ENCODE results near the gene LMF1. TPM values are rescaled to one million over a fixed set of nuclear protein-coding genes. Genes with fewer than 3 reads are reported as not detected.

The LMF1 gene
- total and polyA plus RNA-seq, 12 donors = 5.1 to 15.4 (median 7.6) TPM

DNA sequence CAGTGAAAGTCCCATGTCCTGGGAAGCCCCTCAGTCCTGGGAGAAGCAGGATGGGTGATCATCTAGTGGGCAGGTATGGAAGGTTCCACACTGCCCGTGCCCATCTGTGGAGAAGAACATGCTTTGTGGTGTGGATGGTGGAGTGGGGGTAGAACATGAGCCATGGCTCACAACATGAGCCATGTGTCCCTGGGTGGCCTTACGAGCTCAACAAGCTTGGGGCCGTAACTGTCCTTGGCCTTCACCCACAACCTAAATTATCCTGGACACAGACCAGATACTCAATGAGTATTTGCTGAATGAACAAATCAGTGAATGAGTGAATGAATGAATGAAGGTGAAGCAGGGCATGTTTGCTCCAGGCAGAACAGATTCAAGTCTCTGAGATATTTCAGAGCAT lies 24.3 kb upstream of the LMF1 start:
- ATAC-seq (no peak), DNase-seq (no peak)
- Histone ChIP-seq H3K27me3 (peaks cover 0 to 41% (median 18%) of the 10 kb centered on the region in 7 donors), H3K4me1 (peaks cover 0 to 14% (median 7%) of the 10 kb centered on the region in 9 donors), H3K27ac (no peak overlapping the region), H3K4me3 (no peak overlapping the region), H3K9me3 (peaks cover 0 to 26% (median 19%) of the 10 kb centered on the region in 11 donors), H3K36me3 (no peaks in the 10 kb centered on the region)
- intact Hi-C loops (cut with DNase I) = no loop called here
- TF ChIP-seq, protein P1, sequence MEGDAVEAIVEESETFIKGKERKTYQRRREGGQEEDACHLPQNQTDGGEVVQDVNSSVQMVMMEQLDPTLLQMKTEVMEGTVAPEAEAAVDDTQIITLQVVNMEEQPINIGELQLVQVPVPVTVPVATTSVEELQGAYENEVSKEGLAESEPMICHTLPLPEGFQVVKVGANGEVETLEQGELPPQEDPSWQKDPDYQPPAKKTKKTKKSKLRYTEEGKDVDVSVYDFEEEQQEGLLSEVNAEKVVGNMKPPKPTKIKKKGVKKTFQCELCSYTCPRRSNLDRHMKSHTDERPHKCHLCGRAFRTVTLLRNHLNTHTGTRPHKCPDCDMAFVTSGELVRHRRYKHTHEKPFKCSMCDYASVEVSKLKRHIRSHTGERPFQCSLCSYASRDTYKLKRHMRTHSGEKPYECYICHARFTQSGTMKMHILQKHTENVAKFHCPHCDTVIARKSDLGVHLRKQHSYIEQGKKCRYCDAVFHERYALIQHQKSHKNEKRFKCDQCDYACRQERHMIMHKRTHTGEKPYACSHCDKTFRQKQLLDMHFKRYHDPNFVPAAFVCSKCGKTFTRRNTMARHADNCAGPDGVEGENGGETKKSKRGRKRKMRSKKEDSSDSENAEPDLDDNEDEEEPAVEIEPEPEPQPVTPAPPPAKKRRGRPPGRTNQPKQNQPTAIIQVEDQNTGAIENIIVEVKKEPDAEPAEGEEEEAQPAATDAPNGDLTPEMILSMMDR (IDR thresholded peaks at IDR 0.05) = no peak
- WGBS, 2 donors = 83 to 84% methylated on average over 3 of the region's 3 CpGs

DNA sequence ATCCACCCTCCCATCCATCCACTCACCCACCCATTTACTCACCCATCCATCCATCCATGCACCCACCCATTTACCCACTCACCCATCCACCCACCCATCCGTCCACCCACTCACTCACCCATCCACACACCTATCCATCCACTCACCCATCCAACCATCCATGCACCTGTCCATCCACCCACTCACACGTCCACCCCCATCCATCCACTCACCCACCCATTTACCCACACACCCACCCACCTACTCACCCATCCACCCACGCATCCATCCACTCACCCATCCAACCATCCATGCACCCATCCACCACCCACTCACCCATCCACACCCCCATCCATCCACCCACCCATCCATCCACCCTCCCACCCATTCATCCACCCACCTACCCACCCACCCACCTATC lies 22.9 kb upstream of the LMF1 start:
- 90% methylated on average over 3 of the region's 3 CpGs for WGBS, 2 donors
- DNase-seq = no peak
- H3K27me3 ChIP-seq = peaks cover 0 to 41% (median 16%) of the 10 kb centered on the region in 7 donors

DNA sequence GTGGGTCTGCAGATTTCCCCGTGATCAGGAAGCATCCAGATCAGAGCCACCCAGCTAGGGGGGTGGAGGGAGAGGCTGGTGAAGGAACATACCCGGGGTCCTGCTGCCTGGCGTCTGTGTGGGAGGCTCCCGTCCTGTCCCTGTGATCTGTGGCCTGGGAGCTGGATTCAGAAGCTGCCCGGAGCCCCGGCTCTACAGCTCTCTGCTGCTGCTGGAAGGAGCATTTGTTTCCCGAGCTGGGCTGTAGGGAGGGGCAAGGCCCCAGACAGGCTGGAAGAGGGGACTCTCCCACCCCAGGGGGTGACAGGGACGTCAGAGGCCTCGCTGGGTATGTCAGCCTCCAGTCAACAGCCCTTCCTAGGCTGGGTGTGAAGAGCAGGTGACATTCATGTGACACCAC lies 21.0 kb upstream of the LMF1 start:
- DNase-seq = no peak
- no peak overlapping the region for H3K27ac ChIP-seq
- H3K4me3 ChIP-seq = no peak overlapping the region
- TF ChIP-seq, protein P1 (IDR thresholded peaks at IDR 0.05) = no peak
- H3K27me3 ChIP-seq = peaks cover 0 to 42% (median 4%) of the 10 kb centered on the region in 7 donors
- no peak for ATAC-seq
- peaks cover 0 to 8% (median 0%) of the 10 kb centered on the region in 9 donors for H3K4me1 ChIP-seq
- intact Hi-C loops (cut with DNase I) = no loop called here
- H3K36me3 ChIP-seq = no peaks in the 10 kb centered on the region
- 49 to 55% methylated on average over 9 of the region's 9 CpGs for WGBS, 2 donors
- H3K9me3 ChIP-seq = peaks cover 0 to 26% (median 19%) of the 10 kb centered on the region in 11 donors

More for the DNA sequence above, 22.9 kb upstream of the LMF1 start:
- Histone ChIP-seq H3K4me3 (no peak overlapping the region), H3K4me1 (peaks cover 0 to 14% (median 7%) of the 10 kb centered on the region in 9 donors), H3K36me3 (no peaks in the 10 kb centered on the region), H3K27ac (no peak overlapping the region), H3K9me3 (peaks cover 0 to 26% (median 19%) of the 10 kb centered on the region in 11 donors)
- ATAC-seq = no peak
- intact Hi-C loops (cut with DNase I) = no loop called here
- TF ChIP-seq, protein P1 (IDR thresholded peaks at IDR 0.05) = no peak

DNA sequence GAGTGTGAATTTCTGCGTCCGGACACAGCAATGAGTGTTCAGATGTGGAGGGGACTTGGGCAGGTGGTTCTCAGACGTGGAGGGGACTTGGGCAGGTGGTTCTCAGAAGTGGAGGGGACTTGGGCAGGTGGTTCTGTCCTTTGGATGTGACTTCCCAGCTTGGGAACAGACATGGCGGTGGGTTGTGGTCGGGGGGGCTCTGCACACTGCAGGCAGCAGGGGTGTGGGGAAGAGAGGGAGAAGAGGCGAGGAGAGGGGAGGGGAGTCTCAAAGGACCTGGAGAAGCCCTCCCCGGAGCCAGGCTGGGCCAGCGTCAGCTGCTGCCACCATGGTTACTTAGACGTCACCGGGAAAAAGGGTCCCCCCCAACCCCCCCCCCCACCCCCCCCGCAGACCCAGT lies 20.6 kb upstream of the LMF1 start:
- 70 to 79% methylated on average over 9 to 11 of the region's 11 CpGs for WGBS, 2 donors

More for the DNA sequence above, 20.6 kb upstream of the LMF1 start:
- Histone ChIP-seq H3K36me3 (no peaks in the 10 kb centered on the region), H3K27me3 (peaks cover 0 to 38% (median 2%) of the 10 kb centered on the region in 7 donors), H3K9me3 (peaks cover 0 to 21% (median 19%) of the 10 kb centered on the region in 11 donors), H3K4me1 (peaks cover 0 to 8% (median 0%) of the 10 kb centered on the region in 9 donors), H3K27ac (no peak overlapping the region), H3K4me3 (no peak overlapping the region)
- DNase-seq (no peak), ATAC-seq (no peak)
- intact Hi-C loops (cut with DNase I) = no loop called here
- TF ChIP-seq, protein P1 (IDR thresholded peaks at IDR 0.05) = no peak

All from heart right ventricle (tissue), 16 donors.